Caco-2 (cell line): ENCODE measurements around the gene WDR83. TPM values are rescaled to one million over a fixed set of nuclear protein-coding genes. Genes with fewer than 3 reads are reported as not detected.
A peak's percentile ranks its signal among the peaks of the same experiment; 100 is the strongest.

Experiments used
- BruUV-seq: library from RNA; stranded (reverse); fragments of 400-500 nt; replicated peaks from 2 replicates; lab custom pipeline; 2021; lab: Mats Ljungman, UMichigan
- CTCF ChIA-PET: fragments of 300-600 bp; sonication (Branson Sonifier 250); formaldehyde crosslinking; loops from one replicate; lab custom pipeline; 2022; ENCODE audit warnings: antibody characterized with exemption; lab: Charles Lee
- POLR2A ChIA-PET: fragments of 300-600 bp; sonication (Branson Sonifier 250); formaldehyde crosslinking; loops from one replicate; lab custom pipeline; 2022; ENCODE audit warnings: antibody characterized with exemption; lab: Charles Lee
- DNase-seq, 2 experiments: peaks; one replicate each; pipeline versions ENCODE4 v3.0.0 to v3.0.0-alpha.2; 2020 to 2022
- H3K27me3 ChIP-seq: replicated peaks from 2 replicates; pipeline ENCODE4 v1.6.0; 2011; ENCODE audit warnings: low read length; ENCODE audit not compliant: control insufficient read depth, insufficient read depth
- H3K36me3 ChIP-seq: 2 replicates; pipeline ENCODE4 v1.5.1; 2011; ENCODE audit warnings: low read length; ENCODE audit not compliant: control insufficient read depth, insufficient read depth
- H3K4me1 ChIP-seq: fragments of 250-450 bp; sonication (Bioruptor Pico); 2 replicates; pipeline ENCODE4 v1.5.1; 2020; ENCODE audit warnings: mild to moderate bottlenecking
- H3K4me3 ChIP-seq: 2 replicates; pipeline ENCODE4 v1.5.1; 2011; ENCODE audit warnings: low read depth, mild to moderate bottlenecking, control low read depth, low read length
- H3K9me3 ChIP-seq: fragments of 250-450 bp; sonication (Bioruptor Pico); 2 replicates; pipeline ENCODE4 v1.5.1; 2020; ENCODE audit warnings: mild to moderate bottlenecking, moderate library complexity
- H3K27ac Mint-ChIP-seq: one replicate; pipeline ENCODE4 v1.8.0; 2022; ENCODE audit warnings: mixed read lengths; ENCODE audit not compliant: unreplicated experiment
- H3K27me3 Mint-ChIP-seq: one replicate; pipeline ENCODE4 v1.8.0; 2022; ENCODE audit warnings: mixed read lengths; ENCODE audit not compliant: insufficient read depth, unreplicated experiment
- H3K36me3 Mint-ChIP-seq: one replicate; pipeline ENCODE4 v1.8.0; 2022; ENCODE audit warnings: mild to moderate bottlenecking, mixed read lengths; ENCODE audit not compliant: insufficient read depth, unreplicated experiment
- H3K4me1 Mint-ChIP-seq: one replicate; pipeline ENCODE4 v1.8.0; 2022; ENCODE audit warnings: low read depth, mixed read lengths; ENCODE audit not compliant: unreplicated experiment
- H3K4me3 Mint-ChIP-seq: one replicate; pipeline ENCODE4 v1.8.0; 2022; ENCODE audit warnings: mild to moderate bottlenecking, moderate library complexity, mixed read lengths; ENCODE audit not compliant: unreplicated experiment
- H3K9me3 Mint-ChIP-seq: one replicate; pipeline ENCODE4 v1.8.0; 2022; ENCODE audit warnings: mixed read lengths; ENCODE audit not compliant: unreplicated experiment
- intact Hi-C: fragments of 100-400 bp; cut with micrococcal nuclease; formaldehyde crosslinking; loops from one replicate; pipeline ENCODE4 v1.10.0; 2022; ENCODE audit not compliant: unreplicated experiment
- total RNA-seq: library from RNA; stranded (reverse); gene quantifications from 2 replicates; pipeline ENCODE4 v1.2.3, GENCODE V29; 2022
- TF ChIP-seq, protein P1 (sequence below), 2 experiments: fragments of 200-600 bp in 1 of 2; IDR thresholded peaks; 1 replicate in 1 of 2; 2 replicates in 1 of 2; pipeline versions ENCODE4 v1.5.1 to v1.8.0; 2011 to 2022; ENCODE audit warnings: antibody characterized with exemption in 1 of 2, control low read depth in 1 of 2, inconsistent platforms in 1 of 2, low read depth in 1 of 2, low read length in 1 of 2, mild to moderate bottlenecking in 1 of 2, moderate library complexity in 1 of 2; ENCODE audit not compliant: insufficient read depth in 1 of 2, severe bottlenecking in 1 of 2, unreplicated experiment in 1 of 2

Gene WDR83
- total RNA-seq, 1 experiment from 2014 or later: 17.5 TPM

GRCh38 chr19:12629215-12629614, 37.4 kb upstream of the WDR83 start:
- Mint-ChIP-seq H3K36me3 (peaks cover 66% of the 10 kb centered on the region), H3K27me3 (no peaks in the 10 kb centered on the region), H3K4me1 (no peaks in the 10 kb centered on the region), H3K27ac (no peak overlapping the region), H3K9me3 (peaks cover 23% of the 10 kb centered on the region), H3K4me3 (no peak overlapping the region)
- peaks cover 2% of the 10 kb centered on the region; the same call in 1 of the 2 replicates for H3K36me3 ChIP-seq
- no peaks in the 10 kb centered on the region for H3K27me3 ChIP-seq
- TF ChIP-seq, protein P1, sequence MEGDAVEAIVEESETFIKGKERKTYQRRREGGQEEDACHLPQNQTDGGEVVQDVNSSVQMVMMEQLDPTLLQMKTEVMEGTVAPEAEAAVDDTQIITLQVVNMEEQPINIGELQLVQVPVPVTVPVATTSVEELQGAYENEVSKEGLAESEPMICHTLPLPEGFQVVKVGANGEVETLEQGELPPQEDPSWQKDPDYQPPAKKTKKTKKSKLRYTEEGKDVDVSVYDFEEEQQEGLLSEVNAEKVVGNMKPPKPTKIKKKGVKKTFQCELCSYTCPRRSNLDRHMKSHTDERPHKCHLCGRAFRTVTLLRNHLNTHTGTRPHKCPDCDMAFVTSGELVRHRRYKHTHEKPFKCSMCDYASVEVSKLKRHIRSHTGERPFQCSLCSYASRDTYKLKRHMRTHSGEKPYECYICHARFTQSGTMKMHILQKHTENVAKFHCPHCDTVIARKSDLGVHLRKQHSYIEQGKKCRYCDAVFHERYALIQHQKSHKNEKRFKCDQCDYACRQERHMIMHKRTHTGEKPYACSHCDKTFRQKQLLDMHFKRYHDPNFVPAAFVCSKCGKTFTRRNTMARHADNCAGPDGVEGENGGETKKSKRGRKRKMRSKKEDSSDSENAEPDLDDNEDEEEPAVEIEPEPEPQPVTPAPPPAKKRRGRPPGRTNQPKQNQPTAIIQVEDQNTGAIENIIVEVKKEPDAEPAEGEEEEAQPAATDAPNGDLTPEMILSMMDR (IDR thresholded peaks at IDR 0.05; ENCODE audit: insufficient read depth in 1 of 2, low read depth in 1 of 2, low read length in 1 of 2, severe bottlenecking in 1 of 2, unreplicated experiment in 1 of 2): no peak
- TSS peak; percentile 24 for BruUV-seq
- H3K4me1 ChIP-seq: no peaks in the 10 kb centered on the region
- intact Hi-C loops: no loop called here
- no peak overlapping the region for H3K4me3 ChIP-seq
- POLR2A ChIA-PET: interaction anchor here (0.6 kb wide), 1 partner anchor 10 kb away, joined by 5 read pairs; no protein-coding TSS in a partner anchor
- no peak for DNase-seq
- CTCF ChIA-PET: no interaction called here
- peaks cover 40% of the 10 kb centered on the region for H3K9me3 ChIP-seq

DNA sequence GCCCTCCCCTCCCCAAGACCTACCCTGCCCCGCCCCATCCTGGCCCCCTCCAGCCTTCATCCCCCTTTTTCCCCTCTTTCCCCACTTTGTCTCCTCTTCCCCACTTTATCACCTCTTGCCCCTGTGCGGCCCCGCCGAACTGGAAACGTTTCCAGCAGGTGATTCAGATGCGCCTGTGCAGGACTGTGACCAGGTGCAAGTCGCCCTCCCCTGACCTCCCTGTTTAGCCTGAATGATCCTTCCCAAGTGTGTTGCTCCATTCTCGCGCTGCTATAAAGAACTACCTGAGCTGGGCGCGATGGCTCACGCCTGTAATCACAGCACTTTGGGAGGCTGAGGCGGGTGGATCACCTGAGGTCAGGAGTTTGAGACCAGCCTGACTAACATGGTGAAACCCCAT, 30.0 kb upstream of the WDR83 start:
- no peaks in the 10 kb centered on the region for H3K27me3 Mint-ChIP-seq
- CTCF ChIA-PET: no interaction called here
- POLR2A ChIA-PET: no interaction called here
- H3K27me3 ChIP-seq: no peaks in the 10 kb centered on the region
- no peaks in the 10 kb centered on the region for H3K9me3 ChIP-seq
- peaks cover 8% of the 10 kb centered on the region for H3K9me3 Mint-ChIP-seq
- H3K4me3 ChIP-seq: no peak overlapping the region
- H3K4me1 Mint-ChIP-seq: peaks cover 6% of the 10 kb centered on the region
- no TSS peak for BruUV-seq
- no peak for DNase-seq
- no peak overlapping the region for H3K4me3 Mint-ChIP-seq
- TF ChIP-seq, protein P1 (IDR thresholded peaks at IDR 0.05; ENCODE audit: insufficient read depth in 1 of 2, low read depth in 1 of 2, low read length in 1 of 2, severe bottlenecking in 1 of 2, unreplicated experiment in 1 of 2): no peak
- intact Hi-C loops: no loop called here
- no peak overlapping the region for H3K27ac Mint-ChIP-seq
- no peaks in the 10 kb centered on the region for H3K4me1 ChIP-seq
- no peaks in the 10 kb centered on the region for H3K36me3 ChIP-seq
- peaks cover 16% of the 10 kb centered on the region for H3K36me3 Mint-ChIP-seq

DNA sequence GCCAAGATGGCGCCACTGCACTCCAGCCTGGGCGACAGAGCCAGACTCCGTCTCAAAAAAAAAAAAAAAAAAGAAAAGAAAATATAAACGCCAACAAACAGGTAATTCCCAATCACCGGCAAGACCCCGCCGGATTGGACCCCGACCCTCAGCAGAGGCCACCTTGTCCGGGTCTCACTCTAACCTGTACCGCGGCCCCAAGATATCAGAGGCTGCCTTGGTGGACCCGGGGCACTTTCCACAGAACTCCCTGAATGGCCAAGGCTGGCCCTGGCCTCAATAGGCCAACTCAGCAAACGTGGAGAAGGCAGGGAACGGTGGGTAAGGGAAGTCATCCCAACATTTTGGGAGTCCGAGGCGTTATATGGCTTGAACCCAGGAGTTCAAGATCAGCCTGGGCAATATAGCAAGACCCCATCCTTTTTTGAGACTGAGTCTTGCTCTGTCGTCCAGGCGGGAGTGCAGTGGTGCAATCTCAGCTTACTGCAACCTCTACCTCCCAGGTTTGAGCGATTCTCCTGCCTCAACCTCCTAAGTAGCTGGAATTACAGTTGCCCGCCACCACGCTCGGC, 27.9 kb upstream of the WDR83 start:
- CTCF ChIA-PET: no interaction called here
- no peak for DNase-seq
- H3K36me3 ChIP-seq: no peaks in the 10 kb centered on the region
- Mint-ChIP-seq H3K27ac (no peak overlapping the region), H3K9me3 (peaks cover 7% of the 10 kb centered on the region), H3K4me3 (no peak overlapping the region), H3K27me3 (no peaks in the 10 kb centered on the region), H3K36me3 (peaks cover 8% of the 10 kb centered on the region), H3K4me1 (peaks cover 6% of the 10 kb centered on the region)
- no peaks in the 10 kb centered on the region for H3K9me3 ChIP-seq
- intact Hi-C loops: no loop called here
- TF ChIP-seq, protein P1 (IDR thresholded peaks at IDR 0.05; ENCODE audit: insufficient read depth in 1 of 2, low read depth in 1 of 2, low read length in 1 of 2, severe bottlenecking in 1 of 2, unreplicated experiment in 1 of 2): no peak
- H3K4me1 ChIP-seq: no peaks in the 10 kb centered on the region
- no peak overlapping the region for H3K4me3 ChIP-seq
- BruUV-seq: no TSS peak
- H3K27me3 ChIP-seq: no peaks in the 10 kb centered on the region
- POLR2A ChIA-PET: no interaction called here
